IMR-90 (cell line): ENCODE results near the gene UTP4.

ENCODE experiments used
- BHLHE40 ChIP-seq: fragments of 150-350 bp; IDR thresholded peaks from 2 replicates; pipeline ENCODE4 v1.6.1; 2016; ENCODE audit warnings: mild to moderate bottlenecking, low read depth, low read length
- FOS ChIP-seq: fragments of 150-350 bp; IDR thresholded peaks from 2 replicates; pipeline ENCODE4 v1.6.1; 2016; ENCODE audit warnings: low read depth, low read length
- MXI1 ChIP-seq: IDR thresholded peaks from 2 replicates; pipeline ENCODE4 v1.6.1; 2012; ENCODE audit warnings: low read depth, mild to moderate bottlenecking, low read length, moderate library complexity, borderline replicate concordance
- POLR2A ChIP-seq: IDR thresholded peaks from 2 replicates; pipeline ENCODE4 v1.6.1; 2012; ENCODE audit warnings: mild to moderate bottlenecking, low read depth, low read length
- RAD21 ChIP-seq: IDR thresholded peaks from 2 replicates; pipeline ENCODE4 v1.6.1; 2012; ENCODE audit warnings: low read length, improper control_type of control experiment
- RFX5 ChIP-seq: IDR thresholded peaks from 2 replicates; pipeline ENCODE4 v1.8.0; 2012; ENCODE audit warnings: low read depth, mild to moderate bottlenecking, low read length, moderate library complexity
- SMC3 ChIP-seq: fragments of 150-350 bp; IDR thresholded peaks from 2 replicates; pipeline ENCODE4 v1.6.1; 2016; ENCODE audit warnings: low read depth, mild to moderate bottlenecking, antibody characterized with exemption, low read length, moderate library complexity
- TF ChIP-seq, protein P1 (sequence below): conservative IDR thresholded peaks from 2 replicates; pipeline ENCODE4 v1.5.1; 2012; ENCODE audit warnings: mild to moderate bottlenecking, low read depth, low read length, improper control_type of control experiment
- TF ChIP-seq, protein P2 (sequence below): fragments of 150-350 bp; IDR thresholded peaks from 2 replicates; pipeline ENCODE4 v1.6.1; 2017; ENCODE audit warnings: mild to moderate bottlenecking, antibody characterized with exemption, low read length, low read depth

DNA sequence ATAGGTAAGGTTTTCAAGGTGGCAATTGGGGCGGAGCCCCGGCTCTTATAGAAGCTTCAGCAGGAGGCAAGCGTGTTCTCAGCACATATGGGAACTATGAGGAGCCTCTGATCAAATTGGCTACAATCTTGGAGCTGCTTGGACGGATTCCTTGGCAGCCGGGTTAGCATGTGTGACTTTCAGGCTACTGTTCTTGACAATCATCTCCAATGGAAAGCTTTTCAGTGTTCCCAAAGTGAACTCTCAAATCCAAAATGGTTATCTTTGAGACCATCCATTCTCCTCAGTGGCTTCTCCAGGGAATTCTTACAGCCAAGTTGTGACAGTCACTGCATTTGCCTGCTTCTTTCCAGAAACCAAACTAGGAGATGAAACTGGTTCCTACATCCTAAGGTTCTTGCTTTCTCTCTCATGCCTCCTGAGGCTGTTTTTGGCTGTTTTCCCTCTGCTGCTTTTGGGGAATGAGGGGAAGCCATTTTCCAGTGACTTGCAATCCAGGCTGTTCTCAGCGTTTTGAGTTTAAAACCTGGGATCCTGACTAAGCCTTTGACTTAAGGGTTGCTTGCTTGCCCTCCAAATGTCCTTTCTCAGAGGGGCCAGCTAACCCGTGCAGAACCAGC is 16.1 kb upstream of the UTP4 start:
- TF ChIP-seq, protein P1, sequence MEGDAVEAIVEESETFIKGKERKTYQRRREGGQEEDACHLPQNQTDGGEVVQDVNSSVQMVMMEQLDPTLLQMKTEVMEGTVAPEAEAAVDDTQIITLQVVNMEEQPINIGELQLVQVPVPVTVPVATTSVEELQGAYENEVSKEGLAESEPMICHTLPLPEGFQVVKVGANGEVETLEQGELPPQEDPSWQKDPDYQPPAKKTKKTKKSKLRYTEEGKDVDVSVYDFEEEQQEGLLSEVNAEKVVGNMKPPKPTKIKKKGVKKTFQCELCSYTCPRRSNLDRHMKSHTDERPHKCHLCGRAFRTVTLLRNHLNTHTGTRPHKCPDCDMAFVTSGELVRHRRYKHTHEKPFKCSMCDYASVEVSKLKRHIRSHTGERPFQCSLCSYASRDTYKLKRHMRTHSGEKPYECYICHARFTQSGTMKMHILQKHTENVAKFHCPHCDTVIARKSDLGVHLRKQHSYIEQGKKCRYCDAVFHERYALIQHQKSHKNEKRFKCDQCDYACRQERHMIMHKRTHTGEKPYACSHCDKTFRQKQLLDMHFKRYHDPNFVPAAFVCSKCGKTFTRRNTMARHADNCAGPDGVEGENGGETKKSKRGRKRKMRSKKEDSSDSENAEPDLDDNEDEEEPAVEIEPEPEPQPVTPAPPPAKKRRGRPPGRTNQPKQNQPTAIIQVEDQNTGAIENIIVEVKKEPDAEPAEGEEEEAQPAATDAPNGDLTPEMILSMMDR = no peak
- no peak for TF ChIP-seq BHLHE40
- TF ChIP-seq POLR2A = no peak
- TF ChIP-seq, protein P2, sequence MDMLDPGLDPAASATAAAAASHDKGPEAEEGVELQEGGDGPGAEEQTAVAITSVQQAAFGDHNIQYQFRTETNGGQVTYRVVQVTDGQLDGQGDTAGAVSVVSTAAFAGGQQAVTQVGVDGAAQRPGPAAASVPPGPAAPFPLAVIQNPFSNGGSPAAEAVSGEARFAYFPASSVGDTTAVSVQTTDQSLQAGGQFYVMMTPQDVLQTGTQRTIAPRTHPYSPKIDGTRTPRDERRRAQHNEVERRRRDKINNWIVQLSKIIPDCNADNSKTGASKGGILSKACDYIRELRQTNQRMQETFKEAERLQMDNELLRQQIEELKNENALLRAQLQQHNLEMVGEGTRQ = no peak
- TF ChIP-seq MXI1 = no peak
- TF ChIP-seq RAD21 = no peak
- TF ChIP-seq RFX5 = no peak
- TF ChIP-seq FOS = no peak
- TF ChIP-seq SMC3 = no peak
